ENCODE results near the gene GOLGA3.

Gene GOLGA3

GRCh38 chr12:132724506-132725241 lies 104.0 kb downstream of the GOLGA3 start:
- in situ Hi-C loops (cut with MboI; ENCODE audit: low sequenced_read_pairs) = no loop called here

- in situ Hi-C loops (cut with MboI; ENCODE audit: low sequenced_read_pairs) = no loop called here
These were observed 104.9 kb downstream of the GOLGA3 start for GRCh38 chr12:132723764-132724140.

- in situ Hi-C loops (cut with MboI; ENCODE audit: low sequenced_read_pairs) = no loop called here
These were observed 105.5 kb downstream of the GOLGA3 start for GRCh38 chr12:132723015-132723763.

GRCh38 chr12:132720606-132721345 lies 107.9 kb downstream of the GOLGA3 start:
- in situ Hi-C loops (cut with MboI; ENCODE audit: low sequenced_read_pairs) = no loop called here

- in situ Hi-C loops (cut with MboI; ENCODE audit: low sequenced_read_pairs) = no loop called here
These were observed 108.7 kb downstream of the GOLGA3 start for GRCh38 chr12:132719954-132720324.

- in situ Hi-C loops (cut with MboI; ENCODE audit: low sequenced_read_pairs) = no loop called here
These were observed 109.3 kb downstream of the GOLGA3 start for GRCh38 chr12:132719141-132719953.

Data from HL-60/S4 (cell line).